GM18526 (cell line): ENCODE results near the gene BTBD2.

Experiments
- POLR2A ChIP-seq: IDR thresholded peaks from 3 replicates; pipeline ENCODE4 v1.6.1; 2011; ENCODE audit not compliant: insufficient read length; ENCODE audit errors: extremely low read depth

Gene BTBD2

GRCh38 chr19:2014731-2015607 lies 545 bp downstream of the BTBD2 start:
- no peak for TF ChIP-seq POLR2A

GRCh38 chr19:2014131-2014571 lies 1.4 kb downstream of the BTBD2 start:
- TF ChIP-seq POLR2A = no peak

- no peak for TF ChIP-seq POLR2A
Observed at GRCh38 chr19:2013683-2013961, 1.9 kb downstream of the BTBD2 start.

- no peak for TF ChIP-seq POLR2A
Observed at GRCh38 chr19:2012941-2013682, 2.4 kb downstream of the BTBD2 start.

GRCh38 chr19:2011169-2011568 lies 4.3 kb downstream of the BTBD2 start:
- no peak for TF ChIP-seq POLR2A

- TF ChIP-seq POLR2A = no peak
Observed at GRCh38 chr19:2010135-2010668, 5.3 kb downstream of the BTBD2 start.

- no peak for TF ChIP-seq POLR2A
Observed at GRCh38 chr19:2003874-2004273, 11.6 kb downstream of the BTBD2 start.

- TF ChIP-seq POLR2A = no peak
Observed at GRCh38 chr19:1999856-2000515, 15.5 kb downstream of the BTBD2 start.

- TF ChIP-seq POLR2A = no peak
Observed at GRCh38 chr19:1998712-1999708, 16.5 kb downstream of the BTBD2 start.

GRCh38 chr19:1997353-1998233 lies 17.9 kb downstream of the BTBD2 start:
- TF ChIP-seq POLR2A = no peak

GRCh38 chr19:1992759-1993260 lies 22.7 kb downstream of the BTBD2 start:
- TF ChIP-seq POLR2A = no peak

GRCh38 chr19:1991018-1991913 lies 24.2 kb downstream of the BTBD2 start:
- TF ChIP-seq POLR2A = no peak
